ENCODE results near the gene CRABP2. TPM values are rescaled to one million over a fixed set of nuclear protein-coding genes. Genes with fewer than 3 reads are reported as not detected.
A peak's percentile ranks its signal among the peaks of the same experiment; 100 is the strongest.

The CRABP2 gene
- total and polyA plus RNA-seq, 2 experiments from 2014 or later = 38.8 to 64.1 TPM

DNA sequence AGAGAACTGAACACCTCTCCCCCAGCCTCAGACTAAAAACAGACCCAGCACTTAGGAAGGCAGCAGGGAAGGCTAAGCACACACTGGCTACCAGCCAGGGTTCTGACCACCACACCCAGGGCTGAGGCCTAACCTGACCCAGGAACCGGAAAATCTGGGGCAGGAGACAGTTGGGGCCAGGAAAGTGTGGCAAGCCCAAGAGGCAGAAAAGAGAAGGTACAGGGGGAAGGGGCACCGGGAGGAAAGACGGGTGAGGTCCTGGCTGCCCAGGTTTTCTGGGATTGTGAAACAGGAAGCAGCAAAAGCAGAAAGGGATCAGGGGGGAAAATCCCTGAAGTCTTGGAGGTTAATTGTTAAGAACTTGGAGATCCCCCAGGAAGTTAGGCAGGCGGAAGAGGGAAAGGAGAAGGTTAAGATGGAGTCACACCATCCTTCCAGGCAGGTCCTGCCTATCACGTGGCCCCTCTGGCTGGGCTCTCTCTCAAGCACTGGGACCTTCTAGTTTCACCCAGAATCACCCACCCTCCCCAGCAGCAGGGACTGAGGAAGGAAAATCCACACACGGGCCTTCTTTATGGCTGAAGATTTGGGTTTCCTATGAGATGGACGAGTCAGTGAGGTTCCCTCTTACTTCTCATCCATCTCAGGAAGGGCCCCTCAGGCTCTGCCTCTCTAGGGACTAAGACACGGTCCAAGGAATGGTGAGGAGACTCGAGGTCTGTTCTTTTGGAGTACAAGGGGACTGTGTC, 43.5 kb upstream of the CRABP2 start:
- Histone ChIP-seq H4K20me1 (ENCODE audit: insufficient read depth) (no peaks in the 10 kb centered on the region), H3F3A (ENCODE audit: insufficient read depth) (peaks cover 45% of the 10 kb centered on the region), H3K9me3 (ENCODE audit: low read depth) (no peaks in the 10 kb centered on the region), H3K4me2 (ENCODE audit: unreplicated experiment) (peak overlapping the region; percentile 96), H3K9ac (peak overlapping the region; percentile 97), H3K4me1 (ENCODE audit: insufficient read depth) (peaks cover 41% of the 10 kb centered on the region), H2AFZ (peak overlapping the region; percentile 47; the same call in 1 of the 2 replicates), H3K4me3 (peak overlapping the region; percentile 78), H3K9me2 (ENCODE audit: insufficient read depth) (no peaks in the 10 kb centered on the region), H3K36me3 (ENCODE audit: low read depth) (no peaks in the 10 kb centered on the region), H3K79me2 (ENCODE audit: insufficient read depth) (peaks cover 92% of the 10 kb centered on the region), H3K27ac (peak overlapping the region; percentile 100), H3K27me3 (replicated peaks; ENCODE audit: insufficient read depth) (no peaks in the 10 kb centered on the region)
- TF ChIP-seq EZH2phosphoT487 (IDR thresholded peaks at IDR 0.05; ENCODE audit: insufficient read depth, low read depth) (no peak), EZH2 (IDR thresholded peaks at IDR 0.05; ENCODE audit: insufficient read depth, poor library complexity, severe bottlenecking) (no peak)
- WGBS, 2 experiments (ENCODE audit: low coverage in 1 of 2, low lambda C conversion rate in 2 of 2, missing lambda C conversion rate in 2 of 2) = 1 to 3% methylated on average over 9 of the region's 9 CpGs
- in situ Hi-C loops (cut with MboI) = no loop called here
- DNase-seq = peak; percentile 66

GRCh38 chr1:156747742-156748669, 42.6 kb upstream of the CRABP2 start:
- Histone ChIP-seq H3F3A (ENCODE audit: insufficient read depth) (peaks cover 45% of the 10 kb centered on the region), H3K79me2 (ENCODE audit: insufficient read depth) (peaks cover 91% of the 10 kb centered on the region), H3K4me1 (ENCODE audit: insufficient read depth) (peaks cover 41% of the 10 kb centered on the region), H4K20me1 (ENCODE audit: insufficient read depth) (no peaks in the 10 kb centered on the region), H3K9me3 (ENCODE audit: low read depth) (no peaks in the 10 kb centered on the region), H3K4me3 (peak overlapping the region; percentile 78), H3K27ac (peak overlapping the region; percentile 100), H3K27me3 (replicated peaks; ENCODE audit: insufficient read depth) (no peaks in the 10 kb centered on the region), H3K9ac (peak overlapping the region; percentile 97), H2AFZ (peak overlapping the region; percentile 47; the same call in 1 of the 2 replicates), H3K9me2 (ENCODE audit: insufficient read depth) (no peaks in the 10 kb centered on the region), H3K36me3 (ENCODE audit: low read depth) (no peaks in the 10 kb centered on the region), H3K4me2 (ENCODE audit: unreplicated experiment) (peak overlapping the region; percentile 96)
- no peak for TF ChIP-seq EZH2phosphoT487 (IDR thresholded peaks at IDR 0.05; ENCODE audit: insufficient read depth, low read depth)
- TF ChIP-seq EZH2 (IDR thresholded peaks at IDR 0.05; ENCODE audit: insufficient read depth, poor library complexity, severe bottlenecking) = no peak
- in situ Hi-C loops (cut with MboI) = no loop called here
- DNase-seq = peak; percentile 67
- 0 to 1% methylated on average over 8 of the region's 8 CpGs for WGBS, 2 experiments (ENCODE audit: low coverage in 1 of 2, low lambda C conversion rate in 2 of 2, missing lambda C conversion rate in 2 of 2)

GRCh38 chr1:156746728-156747631, 41.6 kb upstream of the CRABP2 start:
- 1% methylated on average over 21 to 22 of the region's 29 CpGs for WGBS, 2 experiments (ENCODE audit: low coverage in 1 of 2, low lambda C conversion rate in 2 of 2, missing lambda C conversion rate in 2 of 2)

More at GRCh38 chr1:156746728-156747631, 41.6 kb upstream of the CRABP2 start:
- H3F3A ChIP-seq (ENCODE audit: insufficient read depth) = peaks cover 47% of the 10 kb centered on the region
- H3K9me3 ChIP-seq (ENCODE audit: low read depth) = no peaks in the 10 kb centered on the region
- H3K36me3 ChIP-seq (ENCODE audit: low read depth) = 0 out of 2 replicates have a peak, but pooled peaks cover 3% of the 10 kb centered on the region
- H3K27ac ChIP-seq = peak overlapping the region; percentile 100
- peaks cover 35% of the 10 kb centered on the region for H3K4me1 ChIP-seq (ENCODE audit: insufficient read depth)
- TF ChIP-seq EZH2phosphoT487 (IDR thresholded peaks at IDR 0.05; ENCODE audit: insufficient read depth, low read depth) (no peak), EZH2 (IDR thresholded peaks at IDR 0.05; ENCODE audit: insufficient read depth, poor library complexity, severe bottlenecking) (no peak)
- H3K79me2 ChIP-seq (ENCODE audit: insufficient read depth) = peaks cover 91% of the 10 kb centered on the region
- H3K9me2 ChIP-seq (ENCODE audit: insufficient read depth) = no peaks in the 10 kb centered on the region
- H2AFZ ChIP-seq = no peak overlapping the region
- peak overlapping the region; percentile 96 for H3K4me2 ChIP-seq (ENCODE audit: unreplicated experiment)
- in situ Hi-C loops (cut with MboI) = no loop called here
- H3K4me3 ChIP-seq = peak overlapping the region; percentile 78
- no peaks in the 10 kb centered on the region for H4K20me1 ChIP-seq (ENCODE audit: insufficient read depth)
- peak; percentile 95 for DNase-seq
- no peaks in the 10 kb centered on the region for H3K27me3 ChIP-seq (replicated peaks; ENCODE audit: insufficient read depth)
- peak overlapping the region; percentile 97 for H3K9ac ChIP-seq

Data from GM23248 (cell line).